Adrenal gland (tissue), 12 donors: Measurements from ENCODE around the gene NMT1. TPM values are rescaled to one million over a fixed set of nuclear protein-coding genes. Genes with fewer than 3 reads are reported as not detected.

ENCODE experiments used
- DNase-seq, 7 donors: peaks; one replicate each; pipeline ENCODE4 v3.0.0-alpha.2; 2019 to 2020
- H3K27ac ChIP-seq, 5 donors: fragments of 200-600 bp; sonication (generic) in 4 of 5; 1 replicate in 3 of 5; 2 replicates in 2 of 5; pipeline versions ENCODE4 v1.5.1 to v1.8.0; 2016 to 2020; ENCODE audit warnings: mild to moderate bottlenecking in 1 of 5
- H3K27me3 ChIP-seq: fragments of 200-600 bp; 2 replicates; pipeline ENCODE4 v1.8.0; 2021
- H3K36me3 ChIP-seq, 2 donors: fragments of 200-600 bp; replicated peaks in 1 of 2; 1 replicate in 1 of 2; 2 replicates in 1 of 2; pipeline versions ENCODE4 v1.5.1 to v1.8.0; 2018 to 2022
- H3K4me1 ChIP-seq, 2 donors: fragments of 200-600 bp; replicated peaks in 1 of 2; 1 replicate in 1 of 2; 2 replicates in 1 of 2; pipeline versions ENCODE4 v1.5.1 to v1.8.0; 2018 to 2021
- H3K4me3 ChIP-seq, 4 donors: fragments of 200-600 bp; sonication (generic) in 3 of 4; one replicate each; pipeline ENCODE4 v1.5.1; 2016 to 2018
- H3K9me3 ChIP-seq, 3 donors: fragments of 200-600 bp; sonication (generic) in 1 of 3; replicated peaks in 1 of 3; 1 replicate in 2 of 3; 2 replicates in 1 of 3; pipeline versions ENCODE4 v1.5.1 to v1.8.0; 2016 to 2021
- POLR2A ChIP-seq, 2 donors: fragments of 450-650 bp; IDR thresholded peaks; one replicate each; pipeline ENCODE4 v1.6.1; 2017; ENCODE audit warnings: antibody characterized with exemption in 2 of 2, mild to moderate bottlenecking in 2 of 2, moderate library complexity in 1 of 2
- WGBS, 4 donors: extraction: QIAGEN DNeasy Blood & Tissue Kit in 2 of 4; methylation state at CpG; one replicate each; pipeline versions ENCODE4 v1.1.5 to v1.1.7; 2013 to 2017; 5-methylcytosine and 5-hydroxymethylcytosine counted together
- intact Hi-C, 2 donors: fragments of 100-400 bp; cut with DNase I; formaldehyde crosslinking; loops; one replicate each; pipeline versions ENCODE4 v1.14.1 to v1.15.0; 2022 to 2023
- polyA plus RNA-seq, 3 donors: library from polyadenylated mRNA; stranded (reverse); fragments of 200-250 nt in 2 of 3; fragments of 350-450 nt in 1 of 3; fragmentation: Illumina TruSeq in 1 of 3; extraction: RNeasy Lipid Tissue Mini Kit (QIAGEN cat#74804) in 1 of 3; gene quantifications; one replicate each; pipeline ENCODE4 v1.2.3, GENCODE V29; 2013 to 2014
- total RNA-seq, 9 donors: library from RNA; depleted of rRNA in 4 of 9; stranded (reverse); fragments of >200 nt in 4 of 9; fragments of 120-200 nt in 1 of 9; fragmentation: NEBNext Ultra II Directional in 1 of 9; extraction: Animal tissue kit (Norgen Biotek cat#: 25700) in 1 of 9; gene quantifications; one replicate each; pipeline versions ENCODE4 v1.1.0 to v1.2.4, GENCODE V29; 2013 to 2023
- TF ChIP-seq, protein P1 (sequence below), 6 experiments: fragments of 450-650 bp in 4 of 6; fragments of 200-600 bp in 2 of 6; sonication (generic) in 1 of 6; IDR thresholded peaks; 1 replicate in 5 of 6; 2 replicates in 1 of 6; pipeline versions ENCODE4 v1.5.1 to v1.8.0; 2016 to 2021; ENCODE audit warnings: antibody characterized with exemption in 6 of 6, mild to moderate bottlenecking in 2 of 6, moderate library complexity in 1 of 6
- donor health status: healthy with polysubstance abuse.
- donor health status: Bipolar disorder and iron deficiency.
- donor health status: DM: yes; HTN: yes; CAD: no.
- donor health status: DM: no; HTN: no; CAD: no.
- donor health status: DM: no; HTN: no; CAD: no.
- donor health status: DM: yes; HTN: yes; CAD: no.

The NMT1 gene
- total and polyA plus RNA-seq, 12 donors: 85.9 to 174 (median 136) TPM

GRCh38 chr17:45098081-45098868 is 37.2 kb downstream of the NMT1 start:
- Histone ChIP-seq H3K4me3 (no peak overlapping the region), H3K27ac (peak overlapping the region in 3 of 5 donors; percentile 41 to 66 (median 56)), H3K27me3 (no peaks in the 10 kb centered on the region), H3K36me3 (peaks cover 0 to 72% of the 10 kb centered on the region in 2 donors), H3K4me1 (peaks cover 20 to 54% of the 10 kb centered on the region in 2 donors), H3K9me3 (no peaks in the 10 kb centered on the region)
- 85 to 91% (median 89%) methylated on average over 12 to 13 of the region's 13 CpGs for WGBS, 4 donors
- TF ChIP-seq, protein P1, sequence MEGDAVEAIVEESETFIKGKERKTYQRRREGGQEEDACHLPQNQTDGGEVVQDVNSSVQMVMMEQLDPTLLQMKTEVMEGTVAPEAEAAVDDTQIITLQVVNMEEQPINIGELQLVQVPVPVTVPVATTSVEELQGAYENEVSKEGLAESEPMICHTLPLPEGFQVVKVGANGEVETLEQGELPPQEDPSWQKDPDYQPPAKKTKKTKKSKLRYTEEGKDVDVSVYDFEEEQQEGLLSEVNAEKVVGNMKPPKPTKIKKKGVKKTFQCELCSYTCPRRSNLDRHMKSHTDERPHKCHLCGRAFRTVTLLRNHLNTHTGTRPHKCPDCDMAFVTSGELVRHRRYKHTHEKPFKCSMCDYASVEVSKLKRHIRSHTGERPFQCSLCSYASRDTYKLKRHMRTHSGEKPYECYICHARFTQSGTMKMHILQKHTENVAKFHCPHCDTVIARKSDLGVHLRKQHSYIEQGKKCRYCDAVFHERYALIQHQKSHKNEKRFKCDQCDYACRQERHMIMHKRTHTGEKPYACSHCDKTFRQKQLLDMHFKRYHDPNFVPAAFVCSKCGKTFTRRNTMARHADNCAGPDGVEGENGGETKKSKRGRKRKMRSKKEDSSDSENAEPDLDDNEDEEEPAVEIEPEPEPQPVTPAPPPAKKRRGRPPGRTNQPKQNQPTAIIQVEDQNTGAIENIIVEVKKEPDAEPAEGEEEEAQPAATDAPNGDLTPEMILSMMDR (IDR thresholded peaks at IDR 0.05): no peak
- no peak for TF ChIP-seq POLR2A (IDR thresholded peaks at IDR 0.05)
- intact Hi-C loops: loop anchor here in 1 of 2 donors (5.0 kb wide), 1 partner anchor 176 kb away; no protein-coding TSS in a partner anchor
- no peak for DNase-seq

- peak overlapping the region in 3 of 5 donors; percentile 48 to 66 (median 56) for H3K27ac ChIP-seq
- WGBS, 4 donors: 6 to 45% (median 32%) methylated on average over 4 to 9 of the region's 9 CpGs
- no peaks in the 10 kb centered on the region for H3K27me3 ChIP-seq
- peaks cover 13 to 46% of the 10 kb centered on the region in 2 donors for H3K4me1 ChIP-seq
- no peaks in the 10 kb centered on the region for H3K9me3 ChIP-seq
- TF ChIP-seq, protein P1 (IDR thresholded peaks at IDR 0.05): peak; percentile 82 to 93 (median 90)
- TF ChIP-seq POLR2A (IDR thresholded peaks at IDR 0.05): no peak
- H3K4me3 ChIP-seq: no peak overlapping the region
- DNase-seq: peak; percentile 88 to 98 (median 95)
- intact Hi-C loops: loop anchor here in 1 of 2 donors (5.0 kb wide), 1 partner anchor 177 kb away; no protein-coding TSS in a partner anchor
- H3K36me3 ChIP-seq: peaks cover 0 to 74% of the 10 kb centered on the region in 2 donors
These were observed 37.9 kb downstream of the NMT1 start for GRCh38 chr17:45098869-45099616.

GRCh38 chr17:45101546-45101882 is 40.4 kb downstream of the NMT1 start:
- no peaks in the 10 kb centered on the region for H3K27me3 ChIP-seq
- no peak for TF ChIP-seq POLR2A (IDR thresholded peaks at IDR 0.05)
- TF ChIP-seq, protein P1 (IDR thresholded peaks at IDR 0.05): no peak
- DNase-seq: no peak
- peak overlapping the region in 4 of 5 donors; percentile 61 to 80 (median 72) for H3K27ac ChIP-seq
- H3K4me1 ChIP-seq: peaks cover 4 to 36% of the 10 kb centered on the region in 2 donors
- intact Hi-C loops: loop anchor here in 1 of 2 donors (10.0 kb wide), 1 partner anchor 187 kb away; the partner anchor contains the start of gene GFAP
- no peaks in the 10 kb centered on the region for H3K9me3 ChIP-seq
- no peak overlapping the region for H3K4me3 ChIP-seq
- peaks cover 0 to 77% of the 10 kb centered on the region in 2 donors for H3K36me3 ChIP-seq
- 58 to 74% (median 64%) methylated on average over 8 to 9 of the region's 9 CpGs for WGBS, 4 donors
